Lower lobe of right lung (tissue), 2 donors: ENCODE measurements around the gene SNAP23. TPM values are rescaled to one million over a fixed set of nuclear protein-coding genes. Genes with fewer than 3 reads are reported as not detected.

Experiments
- ATAC-seq, 2 donors: fragments of 200-7000 bp; cut with Tn5 transposase; one replicate each; pipeline ENCODE4 v1.9.1; 2020 to 2022; ENCODE audit warnings: mild to moderate bottlenecking in 2 of 2, moderate library complexity in 2 of 2
- DNase-seq: peaks from one replicate; pipeline ENCODE4 v3.0.0-alpha.2; 2020
- H3K27ac ChIP-seq: fragments of 200-600 bp; one replicate; pipeline ENCODE4 v1.8.0; 2022
- H3K27me3 ChIP-seq: fragments of 200-600 bp; one replicate; pipeline ENCODE4 v1.8.0; 2022; ENCODE audit warnings: low read depth
- H3K36me3 ChIP-seq: fragments of 200-600 bp; one replicate; pipeline ENCODE4 v1.8.0; 2022; ENCODE audit warnings: mild to moderate bottlenecking
- H3K4me1 ChIP-seq: fragments of 200-600 bp; one replicate; pipeline ENCODE4 v1.8.0; 2022
- H3K4me3 ChIP-seq: fragments of 200-600 bp; one replicate; pipeline ENCODE4 v1.8.0; 2022; ENCODE audit warnings: mild to moderate bottlenecking
- H3K9me3 ChIP-seq: fragments of 200-600 bp; one replicate; pipeline ENCODE4 v1.8.0; 2022
- intact Hi-C: fragments of 100-400 bp; cut with DNase I; formaldehyde crosslinking; loops from one replicate; pipeline ENCODE4 v1.11.0; 2022
- total RNA-seq: library from RNA; stranded (reverse); fragmentation: NEBNext Ultra II Directional; extraction: Animal tissue kit (Norgen Biotek cat#: 25700); gene quantifications from one replicate; pipeline ENCODE4 v1.2.1, GENCODE V29; 2021
- TF ChIP-seq, protein P1 (sequence below): fragments of 200-600 bp; IDR thresholded peaks from one replicate; pipeline ENCODE4 v1.8.0; 2022; ENCODE audit warnings: antibody characterized with exemption, mild to moderate bottlenecking
- donor health status: DM: no; HTN: yes; CAD: no; lungs with severe emphysema.

The SNAP23 gene
- total RNA-seq, 1 donor from 2014 or later = 79.3 TPM

DNA sequence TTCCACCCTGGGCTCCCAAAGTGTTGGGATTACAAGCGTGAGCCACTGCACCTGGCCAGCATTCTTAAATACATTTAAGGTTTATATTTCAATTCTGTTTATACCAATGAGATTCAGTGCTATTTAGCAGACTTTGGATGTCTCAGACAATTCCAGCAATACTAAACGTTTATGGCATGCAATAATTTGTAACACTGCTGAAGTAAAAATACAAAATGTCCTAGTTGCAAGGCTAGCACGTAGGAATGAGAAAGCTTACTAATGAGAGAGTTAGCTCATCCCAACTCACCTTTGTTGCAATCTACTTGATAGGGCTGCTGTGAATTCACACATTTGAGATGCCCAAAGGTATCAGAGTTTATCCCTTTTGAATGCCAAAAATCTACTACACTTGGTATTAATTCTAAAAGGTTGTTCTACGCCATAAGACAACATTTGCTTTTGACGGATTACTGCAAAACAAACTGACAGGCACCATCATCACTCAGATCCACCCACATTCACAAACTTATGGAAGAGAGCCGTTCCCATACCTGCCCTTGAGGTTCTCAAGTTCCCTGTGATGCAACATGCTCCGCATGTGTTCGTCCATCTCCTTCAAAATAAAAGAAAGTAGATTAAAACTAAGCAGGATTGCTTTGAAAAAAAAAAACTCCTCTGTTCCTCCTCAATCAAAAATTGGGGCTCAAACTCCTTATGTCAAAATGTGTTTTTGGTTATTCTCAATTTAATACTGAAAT, 29.7 kb upstream of the SNAP23 start:
- Histone ChIP-seq H3K9me3 (no peaks in the 10 kb centered on the region), H3K27me3 (no peaks in the 10 kb centered on the region), H3K36me3 (peaks cover 52% of the 10 kb centered on the region), H3K4me3 (no peak overlapping the region), H3K4me1 (peaks cover 1% of the 10 kb centered on the region), H3K27ac (no peak overlapping the region)
- intact Hi-C loops = no loop called here
- peak in 1 of 2 donors; percentile 60 for ATAC-seq
- TF ChIP-seq, protein P1, sequence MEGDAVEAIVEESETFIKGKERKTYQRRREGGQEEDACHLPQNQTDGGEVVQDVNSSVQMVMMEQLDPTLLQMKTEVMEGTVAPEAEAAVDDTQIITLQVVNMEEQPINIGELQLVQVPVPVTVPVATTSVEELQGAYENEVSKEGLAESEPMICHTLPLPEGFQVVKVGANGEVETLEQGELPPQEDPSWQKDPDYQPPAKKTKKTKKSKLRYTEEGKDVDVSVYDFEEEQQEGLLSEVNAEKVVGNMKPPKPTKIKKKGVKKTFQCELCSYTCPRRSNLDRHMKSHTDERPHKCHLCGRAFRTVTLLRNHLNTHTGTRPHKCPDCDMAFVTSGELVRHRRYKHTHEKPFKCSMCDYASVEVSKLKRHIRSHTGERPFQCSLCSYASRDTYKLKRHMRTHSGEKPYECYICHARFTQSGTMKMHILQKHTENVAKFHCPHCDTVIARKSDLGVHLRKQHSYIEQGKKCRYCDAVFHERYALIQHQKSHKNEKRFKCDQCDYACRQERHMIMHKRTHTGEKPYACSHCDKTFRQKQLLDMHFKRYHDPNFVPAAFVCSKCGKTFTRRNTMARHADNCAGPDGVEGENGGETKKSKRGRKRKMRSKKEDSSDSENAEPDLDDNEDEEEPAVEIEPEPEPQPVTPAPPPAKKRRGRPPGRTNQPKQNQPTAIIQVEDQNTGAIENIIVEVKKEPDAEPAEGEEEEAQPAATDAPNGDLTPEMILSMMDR = no peak
- DNase-seq = no peak

DNA sequence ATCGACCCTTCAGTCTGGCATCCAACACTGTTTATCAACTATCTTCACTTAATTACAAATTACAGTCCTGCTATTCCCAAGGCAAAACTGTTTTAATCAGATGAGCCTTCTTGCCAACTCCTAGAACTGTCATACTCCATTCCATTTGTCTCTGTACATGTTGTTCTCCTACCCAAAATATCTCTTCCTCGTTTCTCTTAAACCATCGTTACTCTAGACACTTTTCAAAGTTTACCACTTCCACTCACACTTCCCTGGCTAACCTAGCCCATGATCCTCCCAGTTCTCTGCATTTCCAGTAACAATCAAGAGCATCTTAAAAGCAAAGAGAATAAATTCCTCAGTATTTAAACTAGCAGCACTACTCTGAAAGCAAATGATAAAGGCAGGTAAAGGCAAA, 24.4 kb upstream of the SNAP23 start:
- ATAC-seq = peak in 1 of 2 donors; percentile 5
- intact Hi-C loops = no loop called here
- Histone ChIP-seq H3K9me3 (no peaks in the 10 kb centered on the region), H3K27me3 (no peaks in the 10 kb centered on the region), H3K4me1 (peaks cover 15% of the 10 kb centered on the region), H3K36me3 (peaks cover 21% of the 10 kb centered on the region), H3K4me3 (no peak overlapping the region), H3K27ac (peak overlapping the region; percentile 57)
- TF ChIP-seq, protein P1 = no peak
- no peak for DNase-seq

DNA sequence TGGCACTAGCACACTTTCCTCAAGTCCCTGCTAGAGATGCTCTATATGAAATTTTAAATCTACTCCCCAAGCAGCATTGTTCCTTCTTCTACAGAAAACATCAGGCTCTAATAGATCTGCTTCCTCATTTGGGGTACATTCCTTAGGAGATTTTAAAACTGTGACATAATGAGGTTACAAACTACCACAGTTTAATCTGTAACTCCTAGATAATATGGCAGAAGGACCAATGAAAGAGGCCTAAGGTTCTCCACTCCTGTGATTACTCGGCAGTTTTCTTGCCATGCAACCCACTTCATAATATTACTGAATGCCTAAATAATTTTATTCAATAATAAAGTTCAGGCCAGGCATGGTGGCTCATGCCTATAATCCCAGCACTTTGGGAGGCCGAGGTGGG, 20.6 kb upstream of the SNAP23 start:
- no peak for DNase-seq
- peaks cover 15% of the 10 kb centered on the region for H3K4me1 ChIP-seq
- peaks cover 4% of the 10 kb centered on the region for H3K36me3 ChIP-seq
- intact Hi-C loops = no loop called here
- no peak for ATAC-seq
- H3K27me3 ChIP-seq = no peaks in the 10 kb centered on the region
- H3K4me3 ChIP-seq = no peak overlapping the region
- TF ChIP-seq, protein P1 = no peak
- H3K27ac ChIP-seq = no peak overlapping the region
- H3K9me3 ChIP-seq = no peaks in the 10 kb centered on the region

DNA sequence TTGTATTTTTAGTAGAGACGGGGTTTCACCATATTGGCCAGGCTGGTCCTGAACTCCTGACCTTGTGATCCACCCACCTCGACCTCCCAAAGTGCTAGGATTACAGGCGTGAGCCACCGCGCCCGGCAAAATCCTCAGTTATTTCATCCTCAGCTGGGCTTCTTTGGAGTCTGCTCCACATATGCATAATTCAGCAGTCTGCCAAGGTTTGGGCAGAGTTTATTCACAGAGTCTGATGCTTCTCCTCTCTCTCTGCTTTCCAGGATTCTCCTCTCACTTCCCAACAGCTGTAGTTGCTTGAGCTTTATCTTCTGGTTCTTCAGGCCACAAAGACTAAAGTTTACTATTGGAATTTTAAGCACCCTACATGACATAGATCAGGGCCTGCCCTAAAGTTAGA, 12.7 kb upstream of the SNAP23 start:
- intact Hi-C loops = no loop called here
- no peak overlapping the region for H3K27ac ChIP-seq
- H3K4me1 ChIP-seq = peaks cover 2% of the 10 kb centered on the region
- DNase-seq (no peak), ATAC-seq (no peak)
- TF ChIP-seq, protein P1 = no peak
- H3K27me3 ChIP-seq = no peaks in the 10 kb centered on the region
- no peaks in the 10 kb centered on the region for H3K9me3 ChIP-seq
- peaks cover 7% of the 10 kb centered on the region for H3K36me3 ChIP-seq
- H3K4me3 ChIP-seq = no peak overlapping the region

DNA sequence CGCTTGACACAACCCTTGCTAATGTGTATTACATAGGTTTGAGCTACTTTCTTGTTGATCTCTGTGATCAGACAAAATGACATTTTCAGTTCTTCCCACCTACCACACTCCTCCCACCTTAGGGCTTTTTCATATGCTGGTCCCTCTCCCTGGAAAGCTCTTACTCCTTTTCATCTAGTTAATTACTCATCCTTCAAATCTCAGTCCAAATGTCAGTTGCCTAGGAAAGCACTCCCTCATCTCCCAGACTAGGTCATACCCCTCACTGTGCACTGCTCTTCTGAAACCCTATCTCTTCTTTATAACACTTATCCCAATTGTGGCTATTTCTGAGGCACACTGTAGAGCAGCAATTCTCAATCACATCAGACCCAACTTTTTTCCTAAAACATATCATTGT, 11.8 kb upstream of the SNAP23 start:
- no peak for ATAC-seq
- intact Hi-C loops = no loop called here
- no peak overlapping the region for H3K4me3 ChIP-seq

More for the DNA sequence above, 11.8 kb upstream of the SNAP23 start:
- Histone ChIP-seq H3K27ac (no peak overlapping the region), H3K9me3 (no peaks in the 10 kb centered on the region), H3K27me3 (no peaks in the 10 kb centered on the region), H3K4me1 (peaks cover 11% of the 10 kb centered on the region), H3K36me3 (peaks cover 7% of the 10 kb centered on the region)
- no peak for DNase-seq
- TF ChIP-seq, protein P1 = no peak
